Upper lobe of right lung (tissue), 1 donor: ENCODE results near the gene NLRP8. TPM values are rescaled to one million over a fixed set of nuclear protein-coding genes. Genes with fewer than 3 reads are reported as not detected.
A peak's percentile ranks its signal among the peaks of the same experiment; 100 is the strongest.
"Not testable (repeated sequence)": the region's sequence is repeated elsewhere in the genome, so short reads cannot be mapped to it uniquely, and the experiment has no call there.

Source experiments
- ATAC-seq: fragments of 200-7000 bp; cut with Tn5 transposase; one replicate; pipeline ENCODE4 v1.9.1; 2020; ENCODE audit warnings: mild to moderate bottlenecking, moderate library complexity
- DNase-seq: peaks from one replicate; pipeline ENCODE4 v3.0.0-alpha.2; 2020
- H3K27ac ChIP-seq: fragments of 200-600 bp; one replicate; pipeline ENCODE4 v1.8.0; 2022
- H3K27me3 ChIP-seq: fragments of 200-600 bp; one replicate; pipeline ENCODE4 v1.8.0; 2022; ENCODE audit warnings: mild to moderate bottlenecking
- H3K36me3 ChIP-seq: fragments of 200-600 bp; one replicate; pipeline ENCODE4 v1.8.0; 2022
- H3K4me1 ChIP-seq: fragments of 200-600 bp; one replicate; pipeline ENCODE4 v1.8.0; 2022
- H3K4me3 ChIP-seq: fragments of 200-600 bp; one replicate; pipeline ENCODE4 v1.8.0; 2022; ENCODE audit warnings: mild to moderate bottlenecking
- H3K9me3 ChIP-seq: fragments of 200-600 bp; one replicate; pipeline ENCODE4 v1.8.0; 2022
- CTCF ChIP-seq: fragments of 200-600 bp; IDR thresholded peaks from one replicate; pipeline ENCODE4 v1.8.0; 2022; ENCODE audit warnings: antibody characterized with exemption
- intact Hi-C: fragments of 100-400 bp; cut with DNase I; formaldehyde crosslinking; loops from one replicate; pipeline ENCODE4 v1.11.0; 2022
- total RNA-seq: library from RNA; stranded (reverse); fragmentation: NEBNext Ultra II Directional; extraction: Animal tissue kit (Norgen Biotek cat#: 25700); gene quantifications from one replicate; pipeline ENCODE4 v1.2.1, GENCODE V29; 2021
- donor health status: DM: no; HTN: yes; CAD: no; lungs with severe emphysema.

Gene NLRP8
- total RNA-seq, 1 donor from 2014 or later: not detected

GRCh38 chr19:55907746-55908145, 39.9 kb upstream of the NLRP8 start:
- Histone ChIP-seq H3K4me3 (no peak overlapping the region), H3K27me3 (no peaks in the 10 kb centered on the region), H3K4me1 (no peaks in the 10 kb centered on the region), H3K36me3 (no peaks in the 10 kb centered on the region), H3K9me3 (no peaks in the 10 kb centered on the region), H3K27ac (no peak overlapping the region)
- ATAC-seq (no peak), DNase-seq (no peak)
- intact Hi-C loops: no loop called here
- no peak for TF ChIP-seq CTCF

GRCh38 chr19:55909801-55910200, 37.8 kb upstream of the NLRP8 start:
- no peak for DNase-seq
- H3K27ac ChIP-seq: no peak overlapping the region
- no peak overlapping the region for H3K4me3 ChIP-seq
- H3K27me3 ChIP-seq: no peaks in the 10 kb centered on the region
- H3K4me1 ChIP-seq: no peaks in the 10 kb centered on the region
- intact Hi-C loops: no loop called here
- H3K36me3 ChIP-seq: no peaks in the 10 kb centered on the region
- H3K9me3 ChIP-seq: no peaks in the 10 kb centered on the region
- no peak for TF ChIP-seq CTCF
- ATAC-seq: no peak

GRCh38 chr19:55912916-55913315, 34.7 kb upstream of the NLRP8 start:
- TF ChIP-seq CTCF: no peak

GRCh38 chr19:55913643-55914268, 33.9 kb upstream of the NLRP8 start:
- intact Hi-C loops: no loop called here
- ATAC-seq (no peak), DNase-seq (no peak)
- Histone ChIP-seq H3K27ac (no peak overlapping the region), H3K27me3 (no peaks in the 10 kb centered on the region), H3K36me3 (no peaks in the 10 kb centered on the region), H3K9me3 (peaks cover 10% of the 10 kb centered on the region), H3K4me3 (no peak overlapping the region), H3K4me1 (no peaks in the 10 kb centered on the region)
- peak; percentile 16 for TF ChIP-seq CTCF

More at GRCh38 chr19:55912916-55913315, 34.7 kb upstream of the NLRP8 start:
- Histone ChIP-seq H3K4me1 (no peaks in the 10 kb centered on the region), H3K36me3 (no peaks in the 10 kb centered on the region), H3K27me3 (no peaks in the 10 kb centered on the region), H3K9me3 (peaks cover 10% of the 10 kb centered on the region), H3K4me3 (no peak overlapping the region), H3K27ac (no peak overlapping the region)
- no peak for DNase-seq
- intact Hi-C loops: no loop called here
- ATAC-seq: no peak

GRCh38 chr19:55923556-55923955, 24.1 kb upstream of the NLRP8 start:
- ATAC-seq (no peak), DNase-seq (no peak)
- intact Hi-C loops: no loop called here
- TF ChIP-seq CTCF: no peak
- no peaks in the 10 kb centered on the region for H3K27me3 ChIP-seq
- no peaks in the 10 kb centered on the region for H3K36me3 ChIP-seq
- H3K4me1 ChIP-seq: no peaks in the 10 kb centered on the region
- no peak overlapping the region for H3K27ac ChIP-seq
- peaks cover 4% of the 10 kb centered on the region for H3K9me3 ChIP-seq
- H3K4me3 ChIP-seq: no peak overlapping the region

- no peak for DNase-seq
- Histone ChIP-seq H3K27me3 (no peaks in the 10 kb centered on the region), H3K9me3 (no peaks in the 10 kb centered on the region), H3K36me3 (no peaks in the 10 kb centered on the region), H3K27ac (no peak overlapping the region), H3K4me3 (no peak overlapping the region), H3K4me1 (no peaks in the 10 kb centered on the region)
- ATAC-seq: no peak
- intact Hi-C loops: no loop called here
- TF ChIP-seq CTCF: no peak
Measured at GRCh38 chr19:55927991-55928390, 19.6 kb upstream of the NLRP8 start.

- DNase-seq, H3K4me1 ChIP-seq, H3K4me3 ChIP-seq, H3K36me3 ChIP-seq, H3K27me3 ChIP-seq, H3K9me3 ChIP-seq, H3K27ac ChIP-seq, ATAC-seq, intact Hi-C loops: not testable (repeated sequence)
Measured at GRCh38 chr19:55929258-55929657, 18.4 kb upstream of the NLRP8 start.
